GM18909 (cell line): ENCODE results near the gene PKN1.

Source experiments
- ATAC-seq: cut with Tn5 transposase; IDR thresholded peaks from one replicate; pipeline ENCODE4 v1.9.1; 2021; ENCODE audit warnings: mild to moderate bottlenecking; ENCODE audit not compliant: unreplicated experiment, poor library complexity

PKN1 gene

DNA sequence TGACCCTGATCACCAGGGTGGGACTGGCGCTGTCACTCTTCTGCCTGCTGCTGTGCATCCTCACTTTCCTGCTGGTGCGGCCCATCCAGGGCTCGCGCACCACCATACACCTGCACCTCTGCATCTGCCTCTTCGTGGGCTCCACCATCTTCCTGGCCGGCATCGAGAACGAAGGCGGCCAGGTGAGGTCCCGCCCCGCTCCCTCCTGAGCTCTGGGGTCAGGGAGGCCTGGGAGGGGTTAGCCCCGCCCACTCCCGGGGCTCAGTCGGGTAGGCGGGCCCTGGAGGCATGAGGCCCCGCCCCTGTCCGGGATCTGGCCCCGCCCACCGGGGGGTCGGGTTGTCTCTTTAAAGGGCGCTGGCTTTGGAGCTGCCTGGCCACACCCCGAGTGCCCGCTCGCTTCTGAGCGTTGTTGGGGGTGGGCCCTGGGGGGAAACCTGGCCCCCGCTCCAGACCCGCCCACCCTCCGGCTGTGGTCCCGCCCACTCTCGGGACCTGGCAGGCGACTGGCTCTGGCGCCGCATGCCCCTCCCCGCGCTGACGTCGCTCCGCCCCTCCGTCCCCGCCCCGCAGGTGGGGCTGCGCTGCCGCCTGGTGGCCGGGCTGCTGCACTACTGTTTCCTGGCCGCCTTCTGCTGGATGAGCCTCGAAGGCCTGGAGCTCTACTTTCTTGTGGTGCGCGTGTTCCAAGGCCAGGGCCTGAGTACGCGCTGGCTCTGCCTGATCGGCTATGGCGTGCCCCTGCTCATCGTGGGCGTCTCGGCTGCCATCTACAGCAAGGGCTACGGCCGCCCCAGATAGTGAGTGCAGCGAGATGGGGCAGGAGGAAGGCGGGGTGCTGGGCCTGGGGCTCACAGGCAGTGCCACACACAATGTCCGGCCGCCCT lies 27.1 kb upstream of the PKN1 start:
- peak; percentile 66 for ATAC-seq

DNA sequence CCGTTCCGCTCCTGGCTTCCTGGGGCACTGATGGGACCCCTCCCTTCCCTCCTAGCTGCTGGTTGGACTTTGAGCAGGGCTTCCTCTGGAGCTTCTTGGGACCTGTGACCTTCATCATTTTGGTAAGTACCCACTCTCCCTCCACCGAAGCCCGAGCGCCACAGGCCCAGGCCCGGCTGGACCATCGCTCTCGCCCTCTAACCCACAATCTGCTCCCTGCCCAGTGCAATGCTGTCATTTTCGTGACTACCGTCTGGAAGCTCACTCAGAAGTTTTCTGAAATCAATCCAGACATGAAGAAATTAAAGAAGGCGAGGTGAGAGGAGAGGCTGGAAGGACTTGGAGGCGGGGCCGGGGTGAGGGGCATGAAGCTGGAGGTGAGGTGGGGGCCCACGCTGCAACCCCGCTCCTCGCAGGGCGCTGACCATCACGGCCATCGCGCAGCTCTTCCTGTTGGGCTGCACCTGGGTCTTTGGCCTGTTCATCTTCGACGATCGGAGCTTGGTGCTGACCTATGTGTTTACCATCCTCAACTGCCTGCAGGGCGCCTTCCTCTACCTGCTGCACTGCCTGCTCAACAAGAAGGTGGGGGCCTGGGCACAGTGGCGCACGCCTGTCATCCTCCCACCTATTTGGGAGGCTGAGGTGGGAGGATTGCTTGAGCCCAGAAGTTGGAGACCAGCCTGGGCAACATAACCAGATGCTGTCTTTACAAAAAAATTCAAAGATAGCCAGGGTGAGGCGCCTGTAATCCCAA lies 26.3 kb upstream of the PKN1 start:
- ATAC-seq = no peak

DNA sequence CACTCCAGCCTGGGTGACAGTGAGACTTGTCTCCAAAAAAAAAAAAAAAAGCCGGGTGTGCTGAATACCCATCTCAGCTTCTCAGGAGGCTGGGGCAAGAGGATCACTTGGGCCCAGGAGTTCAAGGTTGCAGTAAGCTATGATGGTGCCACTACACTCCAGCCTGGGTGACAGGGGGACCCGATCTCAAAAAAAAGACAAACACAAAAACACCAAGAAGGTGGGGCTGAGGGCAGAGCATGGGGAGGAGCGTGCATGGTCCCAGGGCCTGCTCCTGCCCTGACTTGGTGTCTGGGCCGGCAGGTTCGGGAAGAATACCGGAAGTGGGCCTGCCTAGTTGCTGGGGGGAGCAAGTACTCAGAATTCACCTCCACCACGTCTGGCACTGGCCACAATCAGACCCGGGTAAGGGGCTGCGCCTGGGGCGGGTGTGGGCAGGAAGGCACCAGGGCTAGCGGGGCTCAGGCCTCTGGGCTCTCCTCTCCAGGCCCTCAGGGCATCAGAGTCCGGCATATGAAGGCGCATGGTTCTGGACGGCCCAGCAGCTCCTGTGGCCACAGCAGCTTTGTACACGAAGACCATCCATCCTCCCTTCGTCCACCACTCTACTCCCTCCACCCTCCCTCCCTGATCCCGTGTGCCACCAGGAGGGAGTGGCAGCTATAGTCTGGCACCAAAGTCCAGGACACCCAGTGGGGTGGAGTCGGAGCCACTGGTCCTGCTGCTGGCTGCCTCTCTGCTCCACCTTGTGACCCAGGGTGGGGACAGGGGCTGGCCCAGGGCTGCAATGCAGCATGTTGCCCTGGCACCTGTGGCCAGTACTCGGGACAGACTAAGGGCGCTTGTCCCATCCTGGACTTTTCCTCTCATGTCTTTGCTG lies 25.3 kb upstream of the PKN1 start:
- no peak for ATAC-seq

- no peak for ATAC-seq
Measured at GRCh38 chr19:14408491-14409145, 24.5 kb upstream of the PKN1 start.

GRCh38 chr19:14409146-14410023 lies 23.7 kb upstream of the PKN1 start:
- ATAC-seq = no peak

- no peak for ATAC-seq
Measured at GRCh38 chr19:14410091-14411051, 22.7 kb upstream of the PKN1 start.

GRCh38 chr19:14411161-14411937 lies 21.8 kb upstream of the PKN1 start:
- ATAC-seq = no peak

- ATAC-seq = no peak
Measured at GRCh38 chr19:14411938-14412245, 21.2 kb upstream of the PKN1 start.

DNA sequence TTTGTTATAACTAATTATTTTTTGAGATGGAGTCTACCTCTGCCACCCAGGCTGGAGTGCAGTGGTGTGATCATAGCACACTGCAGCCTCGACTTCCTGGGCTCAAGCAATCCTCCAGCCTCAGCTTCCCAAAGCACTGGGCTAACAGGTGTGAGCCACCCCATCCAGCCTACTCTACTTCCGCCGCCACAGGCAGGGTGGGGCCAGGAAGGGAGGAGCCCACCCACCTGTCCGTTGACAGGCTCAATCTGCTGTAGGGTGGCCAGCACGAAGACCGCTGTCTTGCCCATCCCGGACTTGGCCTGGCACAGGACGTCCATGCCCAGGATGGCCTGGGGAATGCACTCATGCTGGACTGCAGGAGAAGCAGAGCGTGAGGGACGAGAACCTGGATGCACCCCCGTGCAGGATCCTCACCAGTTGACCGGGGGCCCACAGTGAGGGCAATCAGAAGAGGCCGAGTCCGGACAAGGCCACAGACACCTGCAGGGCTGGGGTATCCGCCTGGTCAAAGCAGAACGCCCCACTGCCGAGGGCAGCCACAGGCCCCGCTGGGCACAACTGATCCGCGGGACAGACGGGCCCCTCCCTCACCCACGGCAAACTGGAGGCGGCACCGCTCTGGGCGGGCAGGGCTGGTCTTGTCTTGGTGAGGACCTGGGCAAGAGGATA lies 20.6 kb upstream of the PKN1 start:
- no peak for ATAC-seq

DNA sequence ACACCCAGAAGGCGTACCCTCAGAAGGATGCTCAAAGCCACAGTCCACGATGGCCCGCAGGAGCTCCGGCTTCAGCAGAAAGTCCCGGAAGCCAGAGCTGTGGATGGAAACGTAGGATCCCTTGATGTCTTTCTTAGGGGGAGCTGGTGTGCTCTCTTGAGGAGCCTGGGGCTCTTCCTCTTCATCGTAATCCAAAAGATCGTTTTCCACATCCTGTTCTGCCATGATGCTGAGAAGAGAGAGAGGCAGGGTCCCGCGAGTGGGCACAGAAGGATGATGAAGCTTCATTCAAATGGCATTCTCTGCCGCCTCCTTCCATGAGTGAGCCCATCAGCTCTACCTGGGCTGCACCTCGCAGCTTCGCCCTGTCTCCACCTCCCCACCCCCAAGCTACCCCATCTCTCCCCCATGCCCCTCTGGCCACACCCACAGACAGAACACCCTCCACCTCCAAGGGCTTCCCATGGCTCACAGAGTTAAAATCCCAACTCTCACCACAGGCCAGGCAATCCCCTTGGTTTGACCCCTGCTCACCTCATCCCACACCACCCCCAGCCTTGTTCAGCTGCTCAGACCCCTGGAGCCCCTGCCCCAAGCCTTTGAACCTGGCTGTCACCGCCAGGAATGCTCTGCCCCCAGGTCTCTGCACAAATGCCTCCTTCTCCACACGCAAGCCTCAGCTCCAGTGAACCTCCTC lies 20.0 kb upstream of the PKN1 start:
- no peak for ATAC-seq

- ATAC-seq = no peak
Measured at GRCh38 chr19:14413693-14414181, 19.4 kb upstream of the PKN1 start.

- ATAC-seq = no peak
Measured at GRCh38 chr19:14414926-14415690, 18.0 kb upstream of the PKN1 start.

DNA sequence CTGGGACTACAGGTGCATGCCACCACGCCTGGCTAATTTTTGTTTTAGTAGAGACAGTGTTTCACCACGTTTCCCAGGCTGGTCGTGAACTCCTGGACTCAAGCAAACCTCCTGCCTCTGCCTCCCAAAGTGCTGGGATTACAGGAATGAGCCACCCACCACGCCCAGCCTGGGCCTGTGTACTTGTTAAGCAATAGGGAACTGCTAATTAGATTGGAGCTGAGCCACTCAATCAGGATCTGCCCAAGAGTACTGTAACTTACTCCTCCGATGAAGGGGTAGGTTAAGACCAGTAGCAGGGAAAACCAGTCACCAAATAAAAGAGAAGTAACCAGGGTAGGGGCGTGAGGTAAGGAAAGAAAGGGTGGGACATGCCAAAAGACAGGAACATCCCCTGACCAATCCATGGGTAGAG lies 16.3 kb upstream of the PKN1 start:
- no peak for ATAC-seq

DNA sequence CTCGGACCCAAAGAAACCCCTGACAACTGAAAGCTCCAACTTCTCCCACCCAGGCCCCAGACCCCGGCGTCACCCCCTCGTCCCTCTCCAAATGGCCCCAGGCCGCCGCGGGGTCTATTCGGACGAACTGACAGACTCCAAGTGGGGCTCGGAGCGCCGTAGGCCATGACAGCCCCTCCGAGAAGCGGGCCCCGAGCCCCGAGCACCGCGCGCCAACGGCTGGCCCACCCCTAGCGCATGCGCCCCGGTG lies 14.3 kb upstream of the PKN1 start:
- ATAC-seq = peak; percentile 45

GRCh38 chr19:14419106-14419813 lies 13.8 kb upstream of the PKN1 start, which contains the start of gene DDX39A:
DDX39A (minus strand) TSS chr19:14419341; CDS start chr19:14413220, 6,121 bp downstream.
- peak; percentile 89 for ATAC-seq
